K562 (cell line): ENCODE data around the gene NUFIP1. TPM values are rescaled to one million over a fixed set of nuclear protein-coding genes. Genes with fewer than 3 reads are reported as not detected.
A peak's percentile ranks its signal among the peaks of the same experiment; 100 is the strongest.

Experiments
- CEBPZ ChIP-seq: fragments of 150-350 bp; IDR thresholded peaks from 2 replicates; pipeline ENCODE4 v1.6.1; 2014; ENCODE audit warnings: low read depth, mild to moderate bottlenecking, low read length, borderline replicate concordance
- DPF2 ChIP-seq: fragments of 450-650 bp; IDR thresholded peaks from 2 replicates; pipeline ENCODE4 v1.6.1; 2016
- FOXO4 ChIP-seq: fragments of 450-650 bp; formaldehyde crosslinking; IDR thresholded peaks from 2 replicates; pipeline ENCODE4 v1.4.0; 2020; ENCODE audit warnings: mild to moderate bottlenecking, moderate library complexity
- IFI16 ChIP-seq: fragments of 250-450 bp; sonication (Bioruptor Pico); IDR thresholded peaks from 2 replicates; pipeline ENCODE4 v2.1.2; 2022; ENCODE audit warnings: mild to moderate bottlenecking, inconsistent platforms
- SNIP1 ChIP-seq: fragments of 450-650 bp; IDR thresholded peaks from 2 replicates; pipeline ENCODE4 v1.7.1; 2017; ENCODE audit warnings: low read depth, mild to moderate bottlenecking
- ZNF280B ChIP-seq: fragments of 250-450 bp; sonication (Bioruptor Pico); IDR thresholded peaks from 2 replicates; pipeline ENCODE4 v1.5.1; 2021; ENCODE audit warnings: mild to moderate bottlenecking
- ZNF696 ChIP-seq: fragments of 250-450 bp; sonication (Bioruptor Pico); conservative IDR thresholded peaks from 2 replicates; pipeline ENCODE4 v1.4.0; 2020; ENCODE audit warnings: mild to moderate bottlenecking, moderate library complexity
- polyA plus RNA-seq, 8 experiments: library from polyadenylated mRNA; depleted of rRNA in 4 of 8; stranded (reverse) in 5 of 8; unstranded in 3 of 8; fragments of >200 nt; fragmentation: Nextera tagmentation in 2 of 8; fragmentation: Illumina TruSeq in 1 of 8; extraction: Ambion mirVana in 2 of 8; extraction: Trizol in 1 of 8; gene quantifications; 2 replicates each; pipeline versions ENCODE4 v1.2.1 to v1.2.3, GENCODE V29; 2011 to 2014; ENCODE audit warnings: inconsistent platforms in 1 of 8, missing spikeins in 1 of 8
- total RNA-seq, 7 experiments: library from RNA; depleted of rRNA in 6 of 7; stranded (reverse); fragments of >200 nt in 6 of 7; fragmentation: Illumina TruSeq in 2 of 7; extraction: Trizol in 2 of 7; gene quantifications; 2 replicates each; pipeline versions ENCODE4 v1.2.1 to v1.2.3, GENCODE V29; 2011 to 2021; ENCODE audit warnings: low replicate concordance in 1 of 7
- TF ChIP-seq, protein P1 (sequence below): fragments of 200-800 bp; sonication (Bioruptor generic); IDR thresholded peaks from 2 replicates; pipeline ENCODE4 v1.6.1; 2017; ENCODE audit warnings: missing genetic modification characterization, missing compliant biosample characterization
- TF ChIP-seq, protein P2 (sequence below): fragments of 450-650 bp; formaldehyde crosslinking; IDR thresholded peaks from 2 replicates; pipeline ENCODE4 v1.4.0; 2020; ENCODE audit warnings: mild to moderate bottlenecking, moderate library complexity

NUFIP1 gene
- total and polyA plus RNA-seq, 9 of the 15 experiments (the other 6 are each of a cell fraction or from before 2014, with no cell fraction given), result 2.6 to 9.7 (median 4.1) TPM

GRCh38 chr13:44917589-44918325, 71.5 kb downstream of the NUFIP1 start (continued):
- TF ChIP-seq, protein P1, sequence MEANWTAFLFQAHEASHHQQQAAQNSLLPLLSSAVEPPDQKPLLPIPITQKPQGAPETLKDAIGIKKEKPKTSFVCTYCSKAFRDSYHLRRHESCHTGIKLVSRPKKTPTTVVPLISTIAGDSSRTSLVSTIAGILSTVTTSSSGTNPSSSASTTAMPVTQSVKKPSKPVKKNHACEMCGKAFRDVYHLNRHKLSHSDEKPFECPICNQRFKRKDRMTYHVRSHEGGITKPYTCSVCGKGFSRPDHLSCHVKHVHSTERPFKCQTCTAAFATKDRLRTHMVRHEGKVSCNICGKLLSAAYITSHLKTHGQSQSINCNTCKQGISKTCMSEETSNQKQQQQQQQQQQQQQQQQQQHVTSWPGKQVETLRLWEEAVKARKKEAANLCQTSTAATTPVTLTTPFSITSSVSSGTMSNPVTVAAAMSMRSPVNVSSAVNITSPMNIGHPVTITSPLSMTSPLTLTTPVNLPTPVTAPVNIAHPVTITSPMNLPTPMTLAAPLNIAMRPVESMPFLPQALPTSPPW (CRISPR knock-in tag), result peak; percentile 18; the same call in 1 of the 2 replicates
- TF ChIP-seq SNIP1 (no peak), ZNF696 (CRISPR knock-in tag) (no peak), IFI16 (no peak), DPF2 (no peak), FOXO4 (CRISPR knock-in tag) (no peak), CEBPZ (no peak), ZNF280B (CRISPR knock-in tag) (no peak)
- TF ChIP-seq, protein P2, sequence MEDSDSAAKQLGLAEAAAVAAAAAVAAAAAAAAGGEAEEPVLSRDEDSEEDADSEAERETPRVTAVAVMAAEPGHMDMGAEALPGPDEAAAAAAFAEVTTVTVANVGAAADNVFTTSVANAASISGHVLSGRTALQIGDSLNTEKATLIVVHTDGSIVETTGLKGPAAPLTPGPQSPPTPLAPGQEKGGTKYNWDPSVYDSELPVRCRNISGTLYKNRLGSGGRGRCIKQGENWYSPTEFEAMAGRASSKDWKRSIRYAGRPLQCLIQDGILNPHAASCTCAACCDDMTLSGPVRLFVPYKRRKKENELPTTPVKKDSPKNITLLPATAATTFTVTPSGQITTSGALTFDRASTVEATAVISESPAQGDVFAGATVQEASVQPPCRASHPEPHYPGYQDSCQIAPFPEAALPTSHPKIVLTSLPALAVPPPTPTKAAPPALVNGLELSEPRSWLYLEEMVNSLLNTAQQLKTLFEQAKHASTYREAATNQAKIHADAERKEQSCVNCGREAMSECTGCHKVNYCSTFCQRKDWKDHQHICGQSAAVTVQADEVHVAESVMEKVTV (CRISPR knock-in tag), result no peak
